Measurements from ENCODE around the gene KRT3.

Gene KRT3

GRCh38 chr12:52827499-52828090 is 31.7 kb upstream of the KRT3 start:
- no peak for DNase-seq (ENCODE audit: low spot score)

GRCh38 chr12:52826611-52827498 is 30.9 kb upstream of the KRT3 start:
- no peak for DNase-seq (ENCODE audit: low spot score)

- no peak for DNase-seq (ENCODE audit: low spot score)
These were observed 30.0 kb upstream of the KRT3 start for GRCh38 chr12:52825961-52826360.

- DNase-seq (ENCODE audit: low spot score): no peak
These were observed 29.0 kb upstream of the KRT3 start for GRCh38 chr12:52824741-52825410.

- DNase-seq (ENCODE audit: low spot score): no peak
These were observed 28.0 kb upstream of the KRT3 start for GRCh38 chr12:52823761-52824450.

GRCh38 chr12:52822771-52823510 is 27.0 kb upstream of the KRT3 start:
- no peak for DNase-seq (ENCODE audit: low spot score)

GRCh38 chr12:52821826-52822660 is 26.1 kb upstream of the KRT3 start:
- DNase-seq (ENCODE audit: low spot score): no peak

- DNase-seq (ENCODE audit: low spot score): no peak
These were observed 25.3 kb upstream of the KRT3 start for GRCh38 chr12:52821071-52821730.

GRCh38 chr12:52820521-52820920 is 24.6 kb upstream of the KRT3 start:
- no peak for DNase-seq (ENCODE audit: low spot score)

GRCh38 chr12:52819731-52820510 is 24.0 kb upstream of the KRT3 start:
- no peak for DNase-seq (ENCODE audit: low spot score)

GRCh38 chr12:52818887-52819420 is 23.0 kb upstream of the KRT3 start:
- DNase-seq (ENCODE audit: low spot score): no peak

- DNase-seq (ENCODE audit: low spot score): no peak
These were observed 22.5 kb upstream of the KRT3 start for GRCh38 chr12:52818388-52818787.

GRCh38 chr12:52817699-52818238 is 21.9 kb upstream of the KRT3 start:
- DNase-seq (ENCODE audit: low spot score): no peak

- no peak for DNase-seq (ENCODE audit: low spot score)
These were observed 21.2 kb upstream of the KRT3 start for GRCh38 chr12:52817003-52817698.

- DNase-seq (ENCODE audit: low spot score): no peak
These were observed 20.0 kb upstream of the KRT3 start for GRCh38 chr12:52815676-52816588.

- DNase-seq (ENCODE audit: low spot score): no peak
These were observed 19.2 kb upstream of the KRT3 start for GRCh38 chr12:52815161-52815560.

- DNase-seq (ENCODE audit: low spot score): no peak
These were observed 18.8 kb upstream of the KRT3 start for GRCh38 chr12:52814710-52815155.

Data from putamen (tissue), 1 donor.